Measurements from ENCODE around the gene SNRPD3. TPM values are rescaled to one million over a fixed set of nuclear protein-coding genes. Genes with fewer than 3 reads are reported as not detected.
A peak's percentile ranks its signal among the peaks of the same experiment; 100 is the strongest.
"Not testable (repeated sequence)": the region's sequence is repeated elsewhere in the genome, so short reads cannot be mapped to it uniquely, and the experiment has no call there.

SNRPD3 gene
- total RNA-seq, 1 donor from 2014 or later = 59.3 TPM

DNA sequence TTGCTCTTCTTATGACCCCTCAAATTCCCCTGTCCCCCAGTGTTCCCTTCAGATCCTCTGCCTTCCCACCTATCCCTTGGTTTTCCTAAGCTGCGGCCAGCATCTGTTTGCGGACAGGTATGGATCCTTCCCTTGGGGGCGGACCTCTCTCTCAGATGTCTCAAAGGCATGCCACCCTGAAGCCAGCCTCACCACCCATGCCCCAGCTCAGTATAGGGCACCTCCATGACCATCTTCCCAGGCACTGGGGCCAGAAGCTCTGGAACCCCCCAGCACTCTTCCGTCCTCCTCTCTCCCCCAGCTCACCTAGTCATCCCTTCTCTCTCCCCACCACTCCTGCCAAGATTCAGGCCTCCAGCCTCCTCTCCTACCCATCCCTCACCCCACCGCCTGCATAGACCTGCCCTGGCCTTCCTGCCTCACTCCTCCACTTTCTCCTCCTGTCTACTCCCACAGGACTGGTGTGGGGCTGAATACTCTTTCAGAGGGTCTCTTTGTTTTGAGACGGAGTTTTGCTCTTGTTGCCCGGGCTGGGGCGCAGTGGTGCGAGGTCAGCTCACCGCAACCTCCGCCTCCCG is 34.9 kb downstream of the SNRPD3 start:
- no peaks in the 10 kb centered on the region for H3K36me3 Mint-ChIP-seq (ENCODE audit: low read depth)
- peaks cover 9% of the 10 kb centered on the region for H3K4me1 Mint-ChIP-seq (ENCODE audit: low read depth)
- no peaks in the 10 kb centered on the region for H3K27me3 Mint-ChIP-seq (ENCODE audit: low read depth)
- H3K27ac Mint-ChIP-seq (ENCODE audit: unreplicated experiment) = no peak overlapping the region
- H3K4me3 Mint-ChIP-seq (ENCODE audit: unreplicated experiment) = no peak overlapping the region
- TF ChIP-seq, protein P1, sequence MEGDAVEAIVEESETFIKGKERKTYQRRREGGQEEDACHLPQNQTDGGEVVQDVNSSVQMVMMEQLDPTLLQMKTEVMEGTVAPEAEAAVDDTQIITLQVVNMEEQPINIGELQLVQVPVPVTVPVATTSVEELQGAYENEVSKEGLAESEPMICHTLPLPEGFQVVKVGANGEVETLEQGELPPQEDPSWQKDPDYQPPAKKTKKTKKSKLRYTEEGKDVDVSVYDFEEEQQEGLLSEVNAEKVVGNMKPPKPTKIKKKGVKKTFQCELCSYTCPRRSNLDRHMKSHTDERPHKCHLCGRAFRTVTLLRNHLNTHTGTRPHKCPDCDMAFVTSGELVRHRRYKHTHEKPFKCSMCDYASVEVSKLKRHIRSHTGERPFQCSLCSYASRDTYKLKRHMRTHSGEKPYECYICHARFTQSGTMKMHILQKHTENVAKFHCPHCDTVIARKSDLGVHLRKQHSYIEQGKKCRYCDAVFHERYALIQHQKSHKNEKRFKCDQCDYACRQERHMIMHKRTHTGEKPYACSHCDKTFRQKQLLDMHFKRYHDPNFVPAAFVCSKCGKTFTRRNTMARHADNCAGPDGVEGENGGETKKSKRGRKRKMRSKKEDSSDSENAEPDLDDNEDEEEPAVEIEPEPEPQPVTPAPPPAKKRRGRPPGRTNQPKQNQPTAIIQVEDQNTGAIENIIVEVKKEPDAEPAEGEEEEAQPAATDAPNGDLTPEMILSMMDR (IDR thresholded peaks at IDR 0.05) = no peak
- no peaks in the 10 kb centered on the region for H3K9me3 Mint-ChIP-seq (ENCODE audit: low read depth)
- no peak for DNase-seq (ENCODE audit: low spot score)

DNA sequence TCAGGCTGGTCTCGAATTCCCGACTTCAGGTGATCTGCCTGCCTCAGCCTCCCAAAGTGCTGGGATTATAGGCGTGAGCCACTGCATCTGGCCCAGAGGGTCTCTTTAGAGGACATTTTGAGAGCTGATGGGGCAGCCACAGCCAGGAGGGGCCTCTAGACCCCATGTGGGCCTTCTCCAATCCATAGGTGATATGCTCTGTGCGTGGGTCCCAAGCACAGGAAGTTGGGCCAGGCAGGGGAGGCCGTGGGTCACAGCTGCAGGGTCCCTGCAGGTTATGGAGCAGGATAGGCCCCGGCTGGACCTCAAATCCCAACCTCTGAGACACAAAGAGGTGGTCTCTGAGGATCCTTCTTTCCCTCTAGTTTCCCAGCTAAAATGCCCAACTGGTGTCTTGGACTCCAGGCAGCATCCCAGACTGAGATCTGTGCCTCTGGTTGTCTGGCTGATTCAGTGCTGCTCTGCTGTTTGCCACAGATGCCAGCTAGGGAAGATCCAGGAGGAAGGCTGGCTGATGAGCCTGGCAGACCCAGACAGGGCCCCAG is 35.6 kb downstream of the SNRPD3 start:
- TF ChIP-seq, protein P1 (IDR thresholded peaks at IDR 0.05) = no peak
- Mint-ChIP-seq H3K27me3 (ENCODE audit: low read depth) (no peaks in the 10 kb centered on the region), H3K4me3 (ENCODE audit: unreplicated experiment) (peak overlapping the region; percentile 19), H3K9me3 (ENCODE audit: low read depth) (no peaks in the 10 kb centered on the region), H3K36me3 (ENCODE audit: low read depth) (no peaks in the 10 kb centered on the region), H3K27ac (ENCODE audit: unreplicated experiment) (no peak overlapping the region), H3K4me1 (ENCODE audit: low read depth) (peaks cover 9% of the 10 kb centered on the region)
- no peak for DNase-seq (ENCODE audit: low spot score)

DNA sequence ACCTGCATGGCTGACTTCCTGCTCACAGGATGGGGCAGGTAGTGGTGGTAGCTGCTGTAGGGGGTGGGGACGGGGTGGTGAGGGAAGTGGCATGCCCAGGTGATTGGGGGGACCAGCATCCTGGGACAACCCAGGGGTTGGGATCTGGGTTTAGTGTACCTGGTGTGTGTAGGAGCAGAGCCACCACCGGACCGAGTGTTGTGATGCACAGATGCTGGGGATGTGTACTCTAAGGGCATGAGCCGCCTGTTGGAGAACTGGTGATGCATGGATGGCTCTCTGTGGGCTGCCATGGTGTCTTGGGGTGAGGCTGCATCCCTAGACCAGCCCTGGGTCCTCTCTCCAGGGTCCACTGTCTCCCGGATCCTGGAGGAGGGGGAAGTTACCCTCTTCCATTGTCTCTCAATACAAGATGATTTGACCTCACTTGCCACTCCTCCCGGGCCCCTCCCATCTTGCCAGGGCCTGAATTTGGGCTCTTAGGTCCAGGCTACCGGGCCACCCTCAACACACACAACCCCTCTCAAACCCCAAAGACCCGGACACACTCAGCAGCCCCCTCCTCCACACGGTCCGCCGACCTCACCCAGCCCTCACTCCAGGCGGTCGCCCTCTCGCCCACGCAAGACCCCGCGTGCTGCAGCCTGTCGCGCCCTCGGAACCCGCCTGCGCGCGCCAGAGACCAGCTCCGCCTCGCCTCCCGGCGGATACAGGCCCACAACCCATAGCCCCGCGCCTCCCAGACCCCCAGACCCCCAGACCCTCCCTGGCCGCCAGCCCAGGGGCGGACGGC is 36.5 kb downstream of the SNRPD3 start:
- DNase-seq (ENCODE audit: low spot score) = no peak
- H3K36me3 Mint-ChIP-seq (ENCODE audit: low read depth) = no peaks in the 10 kb centered on the region
- TF ChIP-seq, protein P1 (IDR thresholded peaks at IDR 0.05) = peak; percentile 19
- H3K27ac Mint-ChIP-seq (ENCODE audit: unreplicated experiment) = peak overlapping the region; percentile 49
- peaks cover 9% of the 10 kb centered on the region for H3K4me1 Mint-ChIP-seq (ENCODE audit: low read depth)
- H3K27me3 Mint-ChIP-seq (ENCODE audit: low read depth) = no peaks in the 10 kb centered on the region
- no peaks in the 10 kb centered on the region for H3K9me3 Mint-ChIP-seq (ENCODE audit: low read depth)
- peak overlapping the region; percentile 80 for H3K4me3 Mint-ChIP-seq (ENCODE audit: unreplicated experiment)

DNA sequence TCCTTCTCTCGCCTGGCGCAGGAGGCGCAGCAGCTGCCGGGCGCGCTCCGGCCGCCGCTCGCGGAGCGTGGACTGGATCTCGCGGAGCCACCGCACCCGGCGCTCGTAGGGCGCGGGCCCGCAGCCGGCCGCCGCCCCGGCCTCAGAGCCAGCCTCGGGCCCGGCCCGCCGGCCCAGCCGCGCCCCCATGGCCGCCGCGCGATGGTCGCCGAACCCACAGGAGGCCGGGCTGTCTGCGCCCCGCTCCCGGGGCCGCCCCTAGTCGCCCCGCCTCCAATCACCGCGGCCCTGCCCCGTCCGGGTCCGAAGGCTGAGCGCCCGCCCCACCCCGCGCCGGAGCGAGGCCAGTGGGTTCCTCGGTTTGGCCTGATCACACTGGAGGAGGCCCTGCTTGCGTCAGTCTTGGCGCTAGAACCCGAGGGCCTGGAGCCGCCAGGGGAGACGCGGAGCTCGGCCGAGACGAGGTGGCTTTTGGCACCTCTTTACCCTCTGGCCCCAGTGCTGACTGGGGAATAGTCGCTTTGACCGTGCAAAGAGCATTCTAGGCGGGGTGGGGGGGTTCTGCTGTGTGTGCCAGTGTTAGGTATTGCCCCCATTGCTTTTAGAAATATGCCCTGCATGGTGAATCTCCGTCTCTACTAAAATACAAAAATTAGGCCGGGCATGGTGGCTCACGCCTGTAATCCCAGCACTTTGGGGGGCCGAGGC is 37.2 kb downstream of the SNRPD3 start, which contains the start of gene LRRC75B:
Gene LRRC75B, minus strand, starts transcription at position 223 of the 708 bp plus-strand sequence. Its CDS starts 34 bp downstream, at position 189.
- Mint-ChIP-seq H3K4me3 (ENCODE audit: unreplicated experiment) (peak within 1 kb of the TSS; percentile 80), H3K27me3 (ENCODE audit: low read depth) (no peaks in the 10 kb centered on the region), H3K36me3 (ENCODE audit: low read depth) (no peaks in the 10 kb centered on the region), H3K4me1 (ENCODE audit: low read depth) (peaks cover 9% of the 10 kb centered on the region), H3K9me3 (ENCODE audit: low read depth) (no peaks in the 10 kb centered on the region), H3K27ac (ENCODE audit: unreplicated experiment) (peak within 1 kb of the TSS; percentile 76)
- no peak for DNase-seq (ENCODE audit: low spot score)
- TF ChIP-seq, protein P1 (IDR thresholded peaks at IDR 0.05) = no peak

DNA sequence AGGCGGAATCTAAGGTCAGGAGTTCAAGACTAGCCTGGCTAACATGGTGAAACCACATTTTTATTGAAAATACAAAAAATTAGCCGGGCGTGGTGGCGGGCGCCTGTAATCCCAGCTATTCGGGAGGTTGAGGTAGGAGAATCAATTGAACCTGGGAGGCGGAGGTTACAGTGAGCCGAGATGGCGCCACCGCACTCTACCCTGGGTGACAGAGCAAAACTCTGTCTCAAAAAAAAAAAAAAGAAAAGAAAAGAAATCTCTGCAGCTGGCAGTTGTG is 37.7 kb downstream of the SNRPD3 start:
- not testable (repeated sequence) for H3K9me3 Mint-ChIP-seq (ENCODE audit: low read depth); H3K36me3 Mint-ChIP-seq (ENCODE audit: low read depth); H3K27me3 Mint-ChIP-seq (ENCODE audit: low read depth); H3K4me1 Mint-ChIP-seq (ENCODE audit: low read depth); DNase-seq (ENCODE audit: low spot score)
- Mint-ChIP-seq H3K4me3 (ENCODE audit: unreplicated experiment) (peak overlapping the region; percentile 72), H3K27ac (ENCODE audit: unreplicated experiment) (peak overlapping the region; percentile 76)
